Osteoblast (primary cell): ENCODE results near the gene HIBADH. TPM values are rescaled to one million over a fixed set of nuclear protein-coding genes. Genes with fewer than 3 reads are reported as not detected.
"Not testable (repeated sequence)": the region's sequence is repeated elsewhere in the genome, so short reads cannot be mapped to it uniquely, and the experiment has no call there.

Source experiments
- DNase-seq: peaks from one replicate; pipeline ENCODE4 v3.0.0; 2011; ENCODE audit warnings: low spot score, mixed read lengths; ENCODE audit not compliant: insufficient read length; ENCODE audit errors: missing footprints
- H2AFZ ChIP-seq: 2 replicates; pipeline ENCODE4 v1.6.0; 2011; ENCODE audit warnings: mild to moderate bottlenecking, low read length
- H3K27ac ChIP-seq: 2 replicates; pipeline ENCODE4 v1.5.1; 2011; ENCODE audit warnings: mild to moderate bottlenecking, low read depth, low read length, moderate library complexity
- H3K27me3 ChIP-seq: 2 replicates; pipeline ENCODE4 v1.6.0; 2012; ENCODE audit warnings: mild to moderate bottlenecking, control low read depth, inconsistent platforms, low read length, moderate library complexity; ENCODE audit not compliant: insufficient read depth
- H3K36me3 ChIP-seq: 2 replicates; pipeline ENCODE4 v1.5.1; 2011; ENCODE audit warnings: mild to moderate bottlenecking, low read length, control low read depth, moderate library complexity; ENCODE audit not compliant: insufficient read depth
- H3K4me1 ChIP-seq: 2 replicates; pipeline ENCODE4 v1.5.1; 2011; ENCODE audit warnings: mild to moderate bottlenecking, low read length, control low read depth, moderate library complexity; ENCODE audit not compliant: insufficient read depth
- H3K4me2 ChIP-seq: 2 replicates; pipeline ENCODE4 v1.6.0; 2011; ENCODE audit warnings: mild to moderate bottlenecking, low read length; ENCODE audit not compliant: insufficient read depth
- H3K4me3 ChIP-seq: fragments of 200-600 bp; sonication (generic); 3 replicates; pipeline ENCODE4 v1.5.1; 2012; ENCODE audit warnings: mild to moderate bottlenecking, low read length, inconsistent platforms; ENCODE audit not compliant: insufficient read depth
- H3K79me2 ChIP-seq: 2 replicates; pipeline ENCODE4 v1.6.0; 2012; ENCODE audit warnings: mild to moderate bottlenecking, low read length, control low read depth, inconsistent platforms; ENCODE audit not compliant: insufficient read depth
- H3K9me3 ChIP-seq: 2 replicates; pipeline ENCODE4 v1.5.1; 2011; ENCODE audit warnings: low read depth, low read length, control low read depth
- H4K20me1 ChIP-seq: 2 replicates; pipeline ENCODE4 v1.6.0; 2012; ENCODE audit warnings: mild to moderate bottlenecking, low read length, control low read depth; ENCODE audit not compliant: insufficient read depth
- CTCF ChIP-seq: IDR thresholded peaks from 2 replicates; pipeline ENCODE4 v1.5.1; 2011; ENCODE audit warnings: mild to moderate bottlenecking, low read depth, low read length, moderate library complexity; ENCODE audit errors: extremely low read depth
- total RNA-seq: library from RNA; depleted of rRNA; stranded (reverse); fragments of >200 nt; gene quantifications from 2 replicates; pipeline ENCODE4 v1.2.3, GENCODE V29; 2012

The HIBADH gene
- total RNA-seq, 1 donor, result 76.0 TPM

- H3K4me3 ChIP-seq, result no peak overlapping the region
- H3K4me1 ChIP-seq, result peaks cover 4% of the 10 kb centered on the region
- H3K27ac ChIP-seq, result no peak overlapping the region
- H3K36me3 ChIP-seq, result no peaks in the 10 kb centered on the region
- no peaks in the 10 kb centered on the region for H3K9me3 ChIP-seq
- no peak overlapping the region for H3K4me2 ChIP-seq
- DNase-seq, result no peak
- TF ChIP-seq CTCF, result no peak
- H4K20me1 ChIP-seq, result no peaks in the 10 kb centered on the region
- H3K79me2 ChIP-seq, result no peaks in the 10 kb centered on the region
- H3K27me3 ChIP-seq, result no peaks in the 10 kb centered on the region
- no peak overlapping the region for H2AFZ ChIP-seq
Observed at GRCh38 chr7:27516421-27516820, 146.3 kb downstream of the HIBADH start.

- Histone ChIP-seq H2AFZ (no peak overlapping the region), H3K4me3 (no peak overlapping the region), H3K4me2 (no peak overlapping the region), H3K9me3 (no peaks in the 10 kb centered on the region), H3K4me1 (peaks cover 4% of the 10 kb centered on the region), H3K27me3 (no peaks in the 10 kb centered on the region), H3K27ac (no peak overlapping the region), H3K79me2 (no peaks in the 10 kb centered on the region), H4K20me1 (no peaks in the 10 kb centered on the region), H3K36me3 (no peaks in the 10 kb centered on the region)
- no peak for DNase-seq
- no peak for TF ChIP-seq CTCF
Observed at GRCh38 chr7:27515933-27516332, 146.8 kb downstream of the HIBADH start.

GRCh38 chr7:27514861-27515260 lies 147.8 kb downstream of the HIBADH start:
- H3K27ac ChIP-seq, result no peak overlapping the region
- H4K20me1 ChIP-seq, result no peaks in the 10 kb centered on the region

GRCh38 chr7:27513885-27514284 lies 148.8 kb downstream of the HIBADH start:
- no peaks in the 10 kb centered on the region for H3K4me1 ChIP-seq
- H3K27me3 ChIP-seq, result no peaks in the 10 kb centered on the region
- no peak overlapping the region for H3K4me3 ChIP-seq
- no peaks in the 10 kb centered on the region for H3K79me2 ChIP-seq
- TF ChIP-seq CTCF, result no peak
- no peak overlapping the region for H3K4me2 ChIP-seq
- no peaks in the 10 kb centered on the region for H3K9me3 ChIP-seq
- no peak overlapping the region for H3K27ac ChIP-seq
- H3K36me3 ChIP-seq, result no peaks in the 10 kb centered on the region
- DNase-seq, result no peak
- H2AFZ ChIP-seq, result no peak overlapping the region
- no peaks in the 10 kb centered on the region for H4K20me1 ChIP-seq

More at GRCh38 chr7:27514861-27515260, 147.8 kb downstream of the HIBADH start:
- Histone ChIP-seq H3K4me2 (no peak overlapping the region), H3K4me3 (no peak overlapping the region), H3K36me3 (no peaks in the 10 kb centered on the region), H2AFZ (no peak overlapping the region), H3K4me1 (no peaks in the 10 kb centered on the region), H3K79me2 (no peaks in the 10 kb centered on the region), H3K27me3 (no peaks in the 10 kb centered on the region), H3K9me3 (no peaks in the 10 kb centered on the region)
- TF ChIP-seq CTCF, result no peak
- DNase-seq, result no peak

GRCh38 chr7:27511370-27511769 lies 151.3 kb downstream of the HIBADH start:
- H3K4me3 ChIP-seq, H3K9me3 ChIP-seq, H4K20me1 ChIP-seq, H3K4me2 ChIP-seq, H3K27me3 ChIP-seq, H2AFZ ChIP-seq, DNase-seq, H3K27ac ChIP-seq, H3K36me3 ChIP-seq, H3K79me2 ChIP-seq, H3K4me1 ChIP-seq: not testable (repeated sequence)
